ENCODE data around the gene SAMD9. TPM values are rescaled to one million over a fixed set of nuclear protein-coding genes. Genes with fewer than 3 reads are reported as not detected.

SAMD9 gene
- polyA plus RNA-seq (15.5 to 26.8 TPM (median 22.8 TPM) in 3 replicates), polyA minus RNA-seq (2.7 to 49.5 TPM (median 30.7 TPM) in 3 replicates)
- polyA plus RNA-seq (2011; ENCODE audit: low read depth), result 15.8 TPM
- 8.6 and 25.0 TPM in 2 replicates for polyA plus RNA-seq (2011; cell fraction: cytosol; rRNA removed)
- 22.0 and 41.5 TPM in 2 replicates for polyA plus RNA-seq (2011; cell fraction: nucleus; rRNA removed)
- 10.7 and 19.8 TPM in 2 replicates for polyA plus RNA-seq (2012; ENCODE audit: low replicate concordance)
- polyA minus RNA-seq (2011; cell fraction: cytosol; rRNA and poly(A)+ RNA removed), result 21.5 TPM
- 41.6 and 69.8 TPM in 2 replicates for polyA minus RNA-seq (2011; cell fraction: nucleus; rRNA and poly(A)+ RNA removed)

DNA sequence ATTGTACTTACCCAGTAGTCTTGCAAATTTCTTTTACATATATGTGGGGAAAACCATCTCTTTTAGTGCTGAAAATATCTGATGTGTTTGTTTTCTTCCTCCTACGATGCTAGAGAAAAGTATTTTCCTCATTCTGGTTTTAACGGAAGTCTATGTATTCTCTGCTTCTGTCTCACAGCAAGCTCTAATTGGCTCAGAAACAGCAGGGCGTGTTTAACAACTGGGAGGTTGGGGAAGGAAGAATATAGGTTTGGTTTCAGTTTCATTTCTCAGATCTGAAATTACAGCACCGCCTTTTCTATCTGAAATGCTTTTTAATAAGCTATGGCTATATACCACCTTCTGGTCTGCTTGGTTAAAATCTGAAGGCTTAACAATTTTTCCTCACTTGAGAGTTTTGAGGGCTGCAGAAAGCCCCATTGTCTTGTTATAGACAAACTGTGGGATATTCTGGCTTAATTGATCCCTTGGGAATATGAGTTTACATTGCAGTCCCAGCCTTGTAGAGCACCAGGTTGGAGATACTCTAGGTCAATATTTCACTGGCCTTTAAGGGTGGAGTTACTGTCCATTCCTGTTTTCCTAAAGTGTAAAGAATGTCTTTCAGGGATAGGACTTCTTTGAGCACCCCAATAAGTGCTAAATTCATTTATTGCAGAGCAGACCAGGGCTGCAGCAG, at the start of gene SAMD9:
SAMD9 (minus strand) TSS at position 128 of the 679 bp plus-strand sequence. CDS start 11,882 bp downstream, outside the sequence.
- no peaks in the 10 kb centered on the region for H3K9me3 ChIP-seq (ENCODE audit: control insufficient read depth, low read depth, low read length)
- dilution Hi-C loops (cut with MboI; ENCODE audit: extremely low pct_ligation_motif_present, low sequenced_read_pairs), result no loop called here
- H3K4me3 ChIP-seq (ENCODE audit: control insufficient read depth in 2 of 3, extremely low read depth in 1 of 3, insufficient read depth in 2 of 3, low read depth in 1 of 3, low read length in 3 of 3), result peak within 1 kb of the TSS; percentile 42 to 73 (median 71)
- peak within 1 kb of the TSS; percentile 83 for H3K4me2 ChIP-seq (ENCODE audit: control insufficient read depth, extremely low read depth, insufficient read depth, low read depth, low read length)
- peak within 1 kb of the TSS; percentile 94 for H3K27ac ChIP-seq (ENCODE audit: control insufficient read depth, insufficient read depth, low read length)
- FAIRE-seq, result peak; percentile 80
- DNase-seq (ENCODE audit: low read depth, low spot score), result no peak
- H3K79me2 ChIP-seq (ENCODE audit: control insufficient read depth, insufficient read depth, low read length), result peaks cover 18% of the 10 kb centered on the region
- H2AFZ ChIP-seq (ENCODE audit: control insufficient read depth, low read length), result peak within 1 kb of the TSS; percentile 83
- H3K9me1 ChIP-seq (ENCODE audit: control insufficient read depth, extremely low read depth, insufficient read depth, low read length), result no peaks in the 10 kb centered on the region
- no peaks in the 10 kb centered on the region for H4K20me1 ChIP-seq (ENCODE audit: control insufficient read depth, extremely low read depth, insufficient read depth, low read length)
- H3K36me3 ChIP-seq (ENCODE audit: control insufficient read depth in 2 of 2, extremely low read depth in 1 of 2, insufficient read depth in 2 of 2, low read length in 2 of 2), result no peaks in the 10 kb centered on the region
- TF ChIP-seq, protein P1, sequence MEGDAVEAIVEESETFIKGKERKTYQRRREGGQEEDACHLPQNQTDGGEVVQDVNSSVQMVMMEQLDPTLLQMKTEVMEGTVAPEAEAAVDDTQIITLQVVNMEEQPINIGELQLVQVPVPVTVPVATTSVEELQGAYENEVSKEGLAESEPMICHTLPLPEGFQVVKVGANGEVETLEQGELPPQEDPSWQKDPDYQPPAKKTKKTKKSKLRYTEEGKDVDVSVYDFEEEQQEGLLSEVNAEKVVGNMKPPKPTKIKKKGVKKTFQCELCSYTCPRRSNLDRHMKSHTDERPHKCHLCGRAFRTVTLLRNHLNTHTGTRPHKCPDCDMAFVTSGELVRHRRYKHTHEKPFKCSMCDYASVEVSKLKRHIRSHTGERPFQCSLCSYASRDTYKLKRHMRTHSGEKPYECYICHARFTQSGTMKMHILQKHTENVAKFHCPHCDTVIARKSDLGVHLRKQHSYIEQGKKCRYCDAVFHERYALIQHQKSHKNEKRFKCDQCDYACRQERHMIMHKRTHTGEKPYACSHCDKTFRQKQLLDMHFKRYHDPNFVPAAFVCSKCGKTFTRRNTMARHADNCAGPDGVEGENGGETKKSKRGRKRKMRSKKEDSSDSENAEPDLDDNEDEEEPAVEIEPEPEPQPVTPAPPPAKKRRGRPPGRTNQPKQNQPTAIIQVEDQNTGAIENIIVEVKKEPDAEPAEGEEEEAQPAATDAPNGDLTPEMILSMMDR (optimal IDR thresholded peaks at IDR 0.05 in 1 of 3, IDR thresholded peaks at IDR 0.05 in 1 of 3, conservative IDR thresholded peaks at IDR 0.05 in 1 of 3; ENCODE audit: extremely low read depth in 1 of 3, insufficient read depth in 2 of 3, low read length in 3 of 3), result no peak
- TF ChIP-seq EZH2 (IDR thresholded peaks at IDR 0.05; ENCODE audit: low read length), result no peak
- peak within 1 kb of the TSS; percentile 64 for H3K9ac ChIP-seq (ENCODE audit: control insufficient read depth, extremely low read depth, insufficient read depth, low read length)
- H3K4me1 ChIP-seq (ENCODE audit: control insufficient read depth, extremely low read depth, insufficient read depth, low read length), result peaks cover 37% of the 10 kb centered on the region
- no peaks in the 10 kb centered on the region for H3K27me3 ChIP-seq (ENCODE audit: control insufficient read depth, extremely low read depth, insufficient read depth, low read length)

GRCh38 chr7:93165447-93165846, 47.7 kb upstream of the SAMD9 start:
- peak; percentile 66 for FAIRE-seq
- dilution Hi-C loops (cut with MboI; ENCODE audit: extremely low pct_ligation_motif_present, low sequenced_read_pairs), result no loop called here
- no peak for TF ChIP-seq EZH2 (IDR thresholded peaks at IDR 0.05; ENCODE audit: low read length)
- TF ChIP-seq, protein P1 (optimal IDR thresholded peaks at IDR 0.05 in 1 of 3, IDR thresholded peaks at IDR 0.05 in 1 of 3, conservative IDR thresholded peaks at IDR 0.05 in 1 of 3; ENCODE audit: extremely low read depth in 1 of 3, insufficient read depth in 2 of 3, low read length in 3 of 3), result no peak

More at GRCh38 chr7:93165447-93165846, 47.7 kb upstream of the SAMD9 start:
- H2AFZ ChIP-seq (ENCODE audit: control insufficient read depth, low read length), result no peak overlapping the region
- H3K4me3 ChIP-seq (ENCODE audit: control insufficient read depth in 2 of 3, extremely low read depth in 1 of 3, insufficient read depth in 2 of 3, low read depth in 1 of 3, low read length in 3 of 3), result no peak overlapping the region
- H3K27ac ChIP-seq (ENCODE audit: control insufficient read depth, insufficient read depth, low read length), result no peak overlapping the region
- no peaks in the 10 kb centered on the region for H4K20me1 ChIP-seq (ENCODE audit: control insufficient read depth, extremely low read depth, insufficient read depth, low read length)
- no peaks in the 10 kb centered on the region for H3K9me1 ChIP-seq (ENCODE audit: control insufficient read depth, extremely low read depth, insufficient read depth, low read length)
- no peaks in the 10 kb centered on the region for H3K4me1 ChIP-seq (ENCODE audit: control insufficient read depth, extremely low read depth, insufficient read depth, low read length)
- no peaks in the 10 kb centered on the region for H3K36me3 ChIP-seq (ENCODE audit: control insufficient read depth in 2 of 2, extremely low read depth in 1 of 2, insufficient read depth in 2 of 2, low read length in 2 of 2)
- no peak overlapping the region for H3K9ac ChIP-seq (ENCODE audit: control insufficient read depth, extremely low read depth, insufficient read depth, low read length)
- no peak overlapping the region for H3K4me2 ChIP-seq (ENCODE audit: control insufficient read depth, extremely low read depth, insufficient read depth, low read depth, low read length)
- H3K79me2 ChIP-seq (ENCODE audit: control insufficient read depth, insufficient read depth, low read length), result no peaks in the 10 kb centered on the region
- H3K27me3 ChIP-seq (ENCODE audit: control insufficient read depth, extremely low read depth, insufficient read depth, low read length), result no peaks in the 10 kb centered on the region
- peaks cover 6% of the 10 kb centered on the region for H3K9me3 ChIP-seq (ENCODE audit: control insufficient read depth, low read depth, low read length)
- no peak for DNase-seq (ENCODE audit: low read depth, low spot score)

Data from keratinocyte (primary cell).